Sigmoid colon (tissue), 7 donors: ENCODE results near the gene WDR86. TPM values are rescaled to one million over a fixed set of nuclear protein-coding genes. Genes with fewer than 3 reads are reported as not detected.
A peak's percentile ranks its signal among the peaks of the same experiment; 100 is the strongest.

ENCODE experiments used
- DNase-seq: peaks from one replicate; pipeline ENCODE4 v3.0.0-alpha.2; 2019
- H3K27ac ChIP-seq, 4 donors: fragments of 200-600 bp; sonication (generic); one replicate each; pipeline ENCODE4 v1.5.1; 2016 to 2019; ENCODE audit warnings: mild to moderate bottlenecking in 1 of 4
- H3K27me3 ChIP-seq, 3 donors: fragments of 200-600 bp; sonication (generic); one replicate each; pipeline ENCODE4 v1.5.1; 2019; ENCODE audit warnings: mild to moderate bottlenecking in 1 of 3
- H3K36me3 ChIP-seq, 4 donors: fragments of 200-600 bp; sonication (generic); one replicate each; pipeline ENCODE4 v1.5.1; 2016 to 2019
- H3K4me1 ChIP-seq, 4 donors: fragments of 200-600 bp; sonication (generic); one replicate each; pipeline ENCODE4 v1.5.1; 2017 to 2019
- H3K4me3 ChIP-seq, 4 donors: fragments of 200-600 bp; sonication (generic); one replicate each; pipeline ENCODE4 v1.5.1; 2017 to 2019; ENCODE audit warnings: mild to moderate bottlenecking in 2 of 4, moderate library complexity in 1 of 4
- H3K9me3 ChIP-seq, 4 donors: fragments of 200-600 bp in 3 of 4; sonication (generic) in 3 of 4; one replicate each; pipeline versions ENCODE4 v1.5.1 to v1.6.1; 2013 to 2019
- EP300 ChIP-seq, 4 donors: sonication (generic); formaldehyde crosslinking; IDR thresholded peaks; one replicate each; pipeline ENCODE4 v1.6.1; 2017; ENCODE audit warnings: antibody characterized with exemption in 4 of 4
- POLR2A ChIP-seq, 2 donors: fragments of 450-650 bp; IDR thresholded peaks; one replicate each; pipeline ENCODE4 v1.6.1; 2016; ENCODE audit warnings: antibody characterized with exemption in 2 of 2, mild to moderate bottlenecking in 2 of 2, moderate library complexity in 2 of 2
- POLR2AphosphoS5 ChIP-seq, 4 donors: sonication (generic); formaldehyde crosslinking; IDR thresholded peaks; one replicate each; pipeline ENCODE4 v1.6.1; 2017; ENCODE audit warnings: antibody characterized with exemption in 4 of 4
- WGBS, 2 donors: extraction: QIAGEN DNeasy Blood & Tissue Kit; methylation state at CpG; one replicate each; pipeline ENCODE4 v1.1.7; 2013; 5-methylcytosine and 5-hydroxymethylcytosine counted together
- intact Hi-C: fragments of 100-400 bp; cut with DNase I; formaldehyde crosslinking; loops from one replicate; pipeline ENCODE4 v1.15.1; 2023
- polyA plus RNA-seq, 3 donors: library from polyadenylated mRNA; stranded (reverse); fragments of 200-250 nt; gene quantifications; one replicate each; pipeline ENCODE4 v1.2.3, GENCODE V29; 2013
- total RNA-seq, 4 donors: library from RNA; depleted of rRNA; stranded (reverse); fragments of >200 nt; gene quantifications; one replicate each; pipeline ENCODE4 v1.1.0, GENCODE V29; 2016
- TF ChIP-seq, protein P1 (sequence below), 4 experiments: fragments of 450-650 bp in 3 of 4; fragments of 200-600 bp in 1 of 4; IDR thresholded peaks; one replicate each; pipeline ENCODE4 v1.5.1; 2016 to 2019; ENCODE audit warnings: antibody characterized with exemption in 4 of 4, mild to moderate bottlenecking in 3 of 4, moderate library complexity in 2 of 4
- donor health status: healthy with polysubstance abuse.
- donor health status: Bipolar disorder and iron deficiency.
- donor health status: healthy.

WDR86 gene
- total and polyA plus RNA-seq, 7 donors: 0.46 to 23.8 (median 14.4) TPM

DNA sequence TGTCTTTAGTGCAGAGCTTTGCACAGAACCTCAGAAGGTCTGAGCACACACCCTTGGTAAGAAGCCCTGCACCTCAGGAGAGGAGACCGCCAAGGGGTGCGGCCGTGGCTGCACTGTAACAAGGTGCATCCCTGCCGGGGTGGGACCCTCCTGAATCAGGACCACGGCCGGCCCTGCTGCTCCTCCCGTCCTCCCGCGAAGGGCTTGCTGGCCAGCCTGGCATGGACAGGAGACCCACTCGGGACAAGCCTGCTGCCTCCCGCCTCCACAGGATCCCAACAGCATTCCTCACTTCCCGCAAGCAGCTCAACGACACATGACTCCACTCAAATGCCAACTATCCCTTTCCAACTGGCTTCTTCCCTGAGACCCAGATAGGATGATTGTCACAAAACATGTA is 12.8 kb downstream of the WDR86 start:
- peak; percentile 56 for DNase-seq

DNA sequence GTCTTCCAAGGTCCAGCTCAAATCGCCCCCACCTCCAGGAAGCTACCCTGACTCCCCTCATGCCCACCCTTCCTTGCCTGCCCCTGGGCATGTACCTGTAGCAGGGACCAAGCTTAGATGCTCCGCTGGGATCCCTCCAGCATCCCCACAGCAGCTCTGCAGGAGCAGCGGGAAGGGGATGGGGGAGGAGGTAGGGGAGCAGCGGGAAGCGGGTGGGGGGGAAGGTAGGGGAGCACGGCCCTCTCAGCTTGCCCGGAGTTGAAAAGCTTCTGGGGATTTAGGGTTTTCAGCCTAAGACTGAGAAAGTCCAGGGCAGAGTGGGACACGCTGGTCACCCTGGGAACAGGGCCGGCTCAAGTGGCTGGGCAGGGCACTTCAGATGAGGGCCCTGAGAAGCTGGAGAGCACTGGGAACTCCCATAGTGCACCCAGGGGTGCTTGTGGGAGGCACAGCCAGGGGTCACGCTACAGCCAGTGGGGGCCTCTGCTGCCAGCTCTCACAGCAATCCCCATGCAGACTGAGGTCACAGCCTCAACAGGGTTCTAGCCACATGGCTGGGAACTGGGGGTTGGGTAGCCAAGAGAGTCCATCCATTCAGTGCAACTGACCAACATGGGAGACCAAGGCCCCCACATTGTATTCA is 13.4 kb downstream of the WDR86 start:
- Histone ChIP-seq H3K9me3 (no peaks in the 10 kb centered on the region), H3K27me3 (peaks cover 0 to 6% (median 0%) of the 10 kb centered on the region in 3 donors), H3K4me1 (no peaks in the 10 kb centered on the region), H3K36me3 (no peaks in the 10 kb centered on the region), H3K27ac (no peak overlapping the region), H3K4me3 (no peak overlapping the region)
- TF ChIP-seq EP300 (IDR thresholded peaks at IDR 0.05) (no peak), POLR2A (IDR thresholded peaks at IDR 0.05) (no peak), POLR2AphosphoS5 (IDR thresholded peaks at IDR 0.05) (no peak)
- TF ChIP-seq, protein P1, sequence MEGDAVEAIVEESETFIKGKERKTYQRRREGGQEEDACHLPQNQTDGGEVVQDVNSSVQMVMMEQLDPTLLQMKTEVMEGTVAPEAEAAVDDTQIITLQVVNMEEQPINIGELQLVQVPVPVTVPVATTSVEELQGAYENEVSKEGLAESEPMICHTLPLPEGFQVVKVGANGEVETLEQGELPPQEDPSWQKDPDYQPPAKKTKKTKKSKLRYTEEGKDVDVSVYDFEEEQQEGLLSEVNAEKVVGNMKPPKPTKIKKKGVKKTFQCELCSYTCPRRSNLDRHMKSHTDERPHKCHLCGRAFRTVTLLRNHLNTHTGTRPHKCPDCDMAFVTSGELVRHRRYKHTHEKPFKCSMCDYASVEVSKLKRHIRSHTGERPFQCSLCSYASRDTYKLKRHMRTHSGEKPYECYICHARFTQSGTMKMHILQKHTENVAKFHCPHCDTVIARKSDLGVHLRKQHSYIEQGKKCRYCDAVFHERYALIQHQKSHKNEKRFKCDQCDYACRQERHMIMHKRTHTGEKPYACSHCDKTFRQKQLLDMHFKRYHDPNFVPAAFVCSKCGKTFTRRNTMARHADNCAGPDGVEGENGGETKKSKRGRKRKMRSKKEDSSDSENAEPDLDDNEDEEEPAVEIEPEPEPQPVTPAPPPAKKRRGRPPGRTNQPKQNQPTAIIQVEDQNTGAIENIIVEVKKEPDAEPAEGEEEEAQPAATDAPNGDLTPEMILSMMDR (IDR thresholded peaks at IDR 0.05): no peak
- WGBS, 2 donors: 90 to 93% methylated on average over 10 of the region's 10 CpGs
- no peak for DNase-seq
- intact Hi-C loops: no loop called here

More for the DNA sequence above, 12.8 kb downstream of the WDR86 start:
- no peak overlapping the region for H3K4me3 ChIP-seq
- H3K9me3 ChIP-seq: no peaks in the 10 kb centered on the region
- no peak overlapping the region for H3K27ac ChIP-seq
- 90 to 93% methylated on average over 13 of the region's 13 CpGs for WGBS, 2 donors
- peaks cover 0 to 6% (median 0%) of the 10 kb centered on the region in 3 donors for H3K27me3 ChIP-seq
- intact Hi-C loops: no loop called here
- H3K36me3 ChIP-seq: no peaks in the 10 kb centered on the region
- H3K4me1 ChIP-seq: no peaks in the 10 kb centered on the region
- no peak for TF ChIP-seq POLR2AphosphoS5 (IDR thresholded peaks at IDR 0.05)
- TF ChIP-seq, protein P1 (IDR thresholded peaks at IDR 0.05): no peak
- TF ChIP-seq EP300 (IDR thresholded peaks at IDR 0.05): no peak
- TF ChIP-seq POLR2A (IDR thresholded peaks at IDR 0.05): no peak

DNA sequence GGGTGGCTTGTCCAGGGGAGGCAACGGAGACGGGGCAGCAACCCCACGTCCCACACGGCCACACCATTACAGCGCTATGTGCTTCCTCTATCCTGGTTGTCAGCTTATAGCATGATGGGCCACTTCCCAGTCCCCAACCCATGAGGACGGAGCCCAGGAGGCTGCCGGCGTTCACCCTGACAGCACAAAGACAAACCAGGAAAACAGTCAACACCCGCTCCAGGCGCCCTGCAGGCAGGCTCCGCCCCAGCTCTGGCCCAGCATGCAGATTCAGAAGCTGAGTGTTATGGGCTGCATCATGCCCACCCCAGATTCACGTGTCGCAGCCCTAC is 14.8 kb downstream of the WDR86 start:
- Histone ChIP-seq H3K27me3 (peaks cover 0 to 6% (median 0%) of the 10 kb centered on the region in 3 donors), H3K4me1 (no peaks in the 10 kb centered on the region), H3K36me3 (no peaks in the 10 kb centered on the region), H3K9me3 (no peaks in the 10 kb centered on the region), H3K27ac (no peak overlapping the region), H3K4me3 (no peak overlapping the region)
- intact Hi-C loops: no loop called here
- TF ChIP-seq POLR2A (IDR thresholded peaks at IDR 0.05) (no peak), POLR2AphosphoS5 (IDR thresholded peaks at IDR 0.05) (no peak), EP300 (IDR thresholded peaks at IDR 0.05) (no peak)
- TF ChIP-seq, protein P1 (IDR thresholded peaks at IDR 0.05): no peak
- DNase-seq: peak; percentile 56
- 65 to 87% methylated on average over 13 of the region's 13 CpGs for WGBS, 2 donors

DNA sequence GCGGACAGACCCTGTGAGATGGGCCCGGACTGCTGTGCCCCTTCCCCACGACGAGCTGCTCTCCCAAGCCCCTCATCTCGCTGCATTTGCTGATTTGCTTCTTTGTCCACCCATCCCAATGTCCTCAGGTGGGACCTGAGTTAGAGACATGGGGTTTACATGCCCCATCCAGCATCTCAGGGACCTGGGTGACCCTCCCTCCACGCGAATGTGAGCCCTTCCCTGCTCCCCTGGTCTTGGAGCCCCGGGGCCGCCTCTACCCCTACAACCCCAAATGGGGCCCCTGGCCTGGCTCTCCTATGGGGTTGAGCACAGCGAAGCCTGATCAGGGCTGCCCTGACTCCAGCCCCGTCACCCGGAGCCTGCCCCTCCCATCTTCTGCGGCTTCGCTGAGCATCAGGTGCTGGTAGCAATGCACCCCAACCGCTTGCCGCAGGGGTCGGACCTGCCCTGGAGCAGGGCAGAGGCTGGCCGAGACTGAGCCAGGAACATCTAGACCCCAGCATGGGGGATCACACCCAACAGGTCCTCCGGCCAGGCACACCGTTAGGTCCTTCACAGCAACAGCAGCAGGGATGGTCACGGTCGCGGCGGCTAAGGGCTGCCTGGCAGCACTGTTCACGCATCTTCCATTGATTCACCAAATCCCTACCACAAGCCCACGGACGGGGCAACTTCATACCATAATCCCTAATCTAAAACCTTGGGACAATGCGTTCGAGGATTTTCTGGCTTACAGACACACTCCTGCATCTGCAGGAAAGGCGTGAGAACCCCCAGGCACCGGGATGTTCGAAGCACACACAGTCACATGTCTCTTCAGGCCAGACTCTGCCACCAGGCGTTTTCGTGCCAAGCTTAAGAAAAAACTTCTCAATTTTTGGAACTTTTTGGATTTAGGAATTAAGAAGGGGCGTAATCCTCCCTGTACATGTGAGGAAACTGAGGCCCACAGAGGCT is 15.5 kb downstream of the WDR86 start:
- TF ChIP-seq, protein P1 (IDR thresholded peaks at IDR 0.05): no peak
- TF ChIP-seq POLR2AphosphoS5 (IDR thresholded peaks at IDR 0.05) (no peak), EP300 (IDR thresholded peaks at IDR 0.05) (no peak), POLR2A (IDR thresholded peaks at IDR 0.05) (no peak)
- Histone ChIP-seq H3K27me3 (peaks cover 0 to 6% (median 0%) of the 10 kb centered on the region in 3 donors), H3K4me3 (no peak overlapping the region), H3K27ac (no peak overlapping the region), H3K36me3 (no peaks in the 10 kb centered on the region), H3K9me3 (no peaks in the 10 kb centered on the region), H3K4me1 (no peaks in the 10 kb centered on the region)
- peak; percentile 57 for DNase-seq
- 87 to 94% methylated on average over 35 of the region's 35 CpGs for WGBS, 2 donors
- intact Hi-C loops: no loop called here
